ENCODE data around the gene SOWAHC. TPM values are rescaled to one million over a fixed set of nuclear protein-coding genes. Genes with fewer than 3 reads are reported as not detected.

Gene SOWAHC
- total and polyA plus RNA-seq, 2 donors (not counting 3 experiments of a cell fraction or from before 2014, with no cell fraction given) = 1.0 to 4.1 TPM

DNA sequence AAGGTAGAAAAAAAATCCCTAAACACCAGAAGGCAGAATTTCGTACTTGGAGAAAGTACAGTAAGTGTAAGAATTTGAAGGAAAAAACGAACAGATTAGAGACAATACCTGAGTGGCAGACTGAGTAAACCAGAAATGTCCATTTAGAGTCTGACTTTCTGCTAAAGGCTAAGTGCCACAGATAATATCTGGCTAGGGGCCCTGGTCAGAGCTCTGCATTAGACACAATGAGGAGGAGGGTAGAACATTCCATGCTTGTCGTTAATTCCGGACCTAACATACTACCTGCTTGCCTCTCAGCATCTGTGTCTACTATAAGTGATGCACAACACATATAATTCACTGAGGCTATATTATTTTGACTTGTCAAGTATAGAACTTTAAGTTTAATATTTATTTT, 18.5 kb upstream of the SOWAHC start:
- Histone ChIP-seq H3K9me3 (replicated peaks; ENCODE audit: control insufficient read depth, insufficient read depth, low read length) (no peaks in the 10 kb centered on the region), H3K9ac (replicated peaks; ENCODE audit: extremely low read depth, insufficient read depth, low read length) (no peak overlapping the region), H2AFZ (ENCODE audit: low read depth, low read length) (no peak overlapping the region), H4K20me1 (replicated peaks; ENCODE audit: control insufficient read depth, extremely low read depth, insufficient read depth, low read length) (peaks cover under 1% of the 10 kb centered on the region), H3K4me3 (replicated peaks in 1 of 3; ENCODE audit: insufficient read depth in 1 of 3, low read depth in 1 of 3, low read length in 3 of 3) (no peak overlapping the region), H3K79me2 (ENCODE audit: control insufficient read depth, insufficient read depth, low read length) (peaks cover 76% of the 10 kb centered on the region), H3K9me1 (replicated peaks; ENCODE audit: control insufficient read depth, extremely low read depth, insufficient read depth, low read length) (no peaks in the 10 kb centered on the region), H3K4me1 (ENCODE audit: control insufficient read depth, extremely low read depth, insufficient read depth, low read length) (no peaks in the 10 kb centered on the region), H3K4me2 (ENCODE audit: insufficient read depth, low read length) (no peak overlapping the region), H3K27ac (ENCODE audit: insufficient read depth, low read depth, low read length) (no peak overlapping the region), H3K36me3 (ENCODE audit: control insufficient read depth in 2 of 2, extremely low read depth in 1 of 2, insufficient read depth in 2 of 2, low read length in 2 of 2) (peaks cover 2 to 5% of the 10 kb centered on the region in 2 experiments), H3K27me3 (ENCODE audit: control insufficient read depth in 2 of 2, insufficient read depth in 2 of 2, low read length in 2 of 2) (no peaks in the 10 kb centered on the region)
- CTCF ChIA-PET = no interaction called here
- BruUV-seq (replicated peaks) = no TSS peak
- no peak for TF ChIP-seq POLR2AphosphoS5 (IDR thresholded peaks at IDR 0.05; ENCODE audit: insufficient read depth, low read depth, low read length)
- TF ChIP-seq EZH2 (IDR thresholded peaks at IDR 0.05; ENCODE audit: borderline replicate concordance, low read depth, low read length, severe bottlenecking) = no peak
- no peak for TF ChIP-seq FOS (IDR thresholded peaks at IDR 0.05; ENCODE audit: borderline replicate concordance, insufficient read depth, low read length)
- TF ChIP-seq, protein P1, sequence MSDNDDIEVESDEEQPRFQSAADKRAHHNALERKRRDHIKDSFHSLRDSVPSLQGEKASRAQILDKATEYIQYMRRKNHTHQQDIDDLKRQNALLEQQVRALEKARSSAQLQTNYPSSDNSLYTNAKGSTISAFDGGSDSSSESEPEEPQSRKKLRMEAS (IDR thresholded peaks at IDR 0.05; ENCODE audit: insufficient read depth, insufficient read length) = no peak
- no peak for TF ChIP-seq GATA2 (IDR thresholded peaks at IDR 0.05; ENCODE audit: insufficient read depth, insufficient read length, low read depth, low read length)
- TF ChIP-seq MYC (IDR thresholded peaks at IDR 0.05; ENCODE audit: low read depth, low read length) = no peak
- TF ChIP-seq, protein P2, sequence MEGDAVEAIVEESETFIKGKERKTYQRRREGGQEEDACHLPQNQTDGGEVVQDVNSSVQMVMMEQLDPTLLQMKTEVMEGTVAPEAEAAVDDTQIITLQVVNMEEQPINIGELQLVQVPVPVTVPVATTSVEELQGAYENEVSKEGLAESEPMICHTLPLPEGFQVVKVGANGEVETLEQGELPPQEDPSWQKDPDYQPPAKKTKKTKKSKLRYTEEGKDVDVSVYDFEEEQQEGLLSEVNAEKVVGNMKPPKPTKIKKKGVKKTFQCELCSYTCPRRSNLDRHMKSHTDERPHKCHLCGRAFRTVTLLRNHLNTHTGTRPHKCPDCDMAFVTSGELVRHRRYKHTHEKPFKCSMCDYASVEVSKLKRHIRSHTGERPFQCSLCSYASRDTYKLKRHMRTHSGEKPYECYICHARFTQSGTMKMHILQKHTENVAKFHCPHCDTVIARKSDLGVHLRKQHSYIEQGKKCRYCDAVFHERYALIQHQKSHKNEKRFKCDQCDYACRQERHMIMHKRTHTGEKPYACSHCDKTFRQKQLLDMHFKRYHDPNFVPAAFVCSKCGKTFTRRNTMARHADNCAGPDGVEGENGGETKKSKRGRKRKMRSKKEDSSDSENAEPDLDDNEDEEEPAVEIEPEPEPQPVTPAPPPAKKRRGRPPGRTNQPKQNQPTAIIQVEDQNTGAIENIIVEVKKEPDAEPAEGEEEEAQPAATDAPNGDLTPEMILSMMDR (IDR thresholded peaks at IDR 0.05; ENCODE audit: extremely low read depth in 1 of 2, insufficient read depth in 1 of 2, low read depth in 1 of 2, low read length in 2 of 2) = no peak
- no peak for TF ChIP-seq POLR2A (IDR thresholded peaks at IDR 0.05; ENCODE audit: low read depth, low read length)
- TF ChIP-seq JUN (IDR thresholded peaks at IDR 0.05; ENCODE audit: borderline replicate concordance, insufficient read depth, insufficient read length, low read depth) = no peak
- no peak for FAIRE-seq
- intact Hi-C loops (cut with micrococcal nuclease) (no loop called here), dilution Hi-C loops (cut with MboI; ENCODE audit: extremely low pct_ligation_motif_present, low sequenced_read_pairs) (no loop called here)
- POLR2A ChIA-PET = no interaction called here
- no peak for DNase-seq (ENCODE audit: low read depth, low spot score)

Measured in endothelial cell of umbilical vein (primary cell).